Coronary artery (tissue), 2 donors: Measurements from ENCODE around the gene RBMS1.
"Not testable (repeated sequence)": the region's sequence is repeated elsewhere in the genome, so short reads cannot be mapped to it uniquely, and the experiment has no call there.

ENCODE experiments used
- DNase-seq: peaks from one replicate; pipeline ENCODE4 v3.0.0-alpha.2; 2017; ENCODE audit warnings: low spot score
- H3K27ac ChIP-seq, 2 donors: fragments of 200-600 bp; sonication (generic); one replicate each; pipeline ENCODE4 v1.5.1; 2016 to 2019
- H3K4me3 ChIP-seq: fragments of 200-600 bp; sonication (generic); 2 replicates; pipeline ENCODE4 v1.5.1; 2016; ENCODE audit warnings: mild to moderate bottlenecking, moderate library complexity
- CTCF ChIP-seq: fragments of 200-600 bp; sonication (generic); IDR thresholded peaks from one replicate; pipeline ENCODE4 v1.5.1; 2019; ENCODE audit warnings: antibody characterized with exemption

Gene RBMS1

GRCh38 chr2:160368988-160369930, 124.3 kb downstream of the RBMS1 start:
- TF ChIP-seq CTCF, result no peak
- no peak for DNase-seq
- H3K27ac ChIP-seq, result peak overlapping the region in 1 of 2 donors; percentile 40
- peak overlapping the region; percentile 8 for H3K4me3 ChIP-seq

GRCh38 chr2:160367887-160368286, 125.7 kb downstream of the RBMS1 start:
- no peak for TF ChIP-seq CTCF
- no peak for DNase-seq
- Histone ChIP-seq H3K4me3 (peak overlapping the region; percentile 31), H3K27ac (peak overlapping the region; percentile 15 to 29)

- DNase-seq, H3K27ac ChIP-seq, H3K4me3 ChIP-seq: not testable (repeated sequence)
Measured at GRCh38 chr2:160367139-160367538, 126.5 kb downstream of the RBMS1 start.

GRCh38 chr2:160366474-160366873, 127.1 kb downstream of the RBMS1 start:
- H3K27ac ChIP-seq, result no peak overlapping the region
- DNase-seq, result no peak
- no peak for TF ChIP-seq CTCF
- H3K4me3 ChIP-seq, result no peak overlapping the region

- DNase-seq, result no peak
- Histone ChIP-seq H3K4me3 (peak overlapping the region; percentile 29), H3K27ac (peak overlapping the region in 1 of 2 donors; percentile 57)
- TF ChIP-seq CTCF, result no peak
Measured at GRCh38 chr2:160365716-160366367, 127.8 kb downstream of the RBMS1 start.

GRCh38 chr2:160364364-160364763, 129.2 kb downstream of the RBMS1 start:
- TF ChIP-seq CTCF, result no peak
- H3K4me3 ChIP-seq, result no peak overlapping the region
- no peak for DNase-seq
- H3K27ac ChIP-seq, result peak overlapping the region in 1 of 2 donors; percentile 18

GRCh38 chr2:160363961-160364360, 129.6 kb downstream of the RBMS1 start:
- no peak for TF ChIP-seq CTCF
- H3K4me3 ChIP-seq, result no peak overlapping the region
- peak overlapping the region in 1 of 2 donors; percentile 18 for H3K27ac ChIP-seq
- DNase-seq, result no peak
